Gastroesophageal sphincter (tissue), 3 donors: ENCODE measurements around the gene INHBA.

Experiments
- CTCF ChIP-seq, 4 experiments: fragments of 200-600 bp in 2 of 4; fragments of 450-650 bp in 2 of 4; sonication (generic) in 1 of 4; IDR thresholded peaks; one replicate each; pipeline ENCODE4 v1.5.1; 2017 to 2019; ENCODE audit warnings: antibody characterized with exemption in 4 of 4, mild to moderate bottlenecking in 2 of 4, moderate library complexity in 2 of 4
- POLR2A ChIP-seq, 2 donors: fragments of 450-650 bp; IDR thresholded peaks; one replicate each; pipeline ENCODE4 v1.6.1; 2017; ENCODE audit warnings: antibody characterized with exemption in 2 of 2, mild to moderate bottlenecking in 2 of 2, moderate library complexity in 1 of 2
- POLR2AphosphoS5 ChIP-seq: sonication (generic); formaldehyde crosslinking; IDR thresholded peaks from one replicate; pipeline ENCODE4 v1.6.1; 2017; ENCODE audit warnings: antibody characterized with exemption

GRCh38 chr7:41655426-41655825, 47.5 kb downstream of the INHBA start:
- TF ChIP-seq POLR2AphosphoS5 (no peak), POLR2A (IDR thresholded peaks at IDR 0.05) (no peak), CTCF (IDR thresholded peaks at IDR 0.05) (no peak)
